HepG2 (cell line): ENCODE data around the gene CXXC5. TPM values are rescaled to one million over a fixed set of nuclear protein-coding genes. Genes with fewer than 3 reads are reported as not detected.

ENCODE experiments used
- ATAC-seq: fragments of 200-7000 bp; cut with Tn5 transposase; 3 replicates; pipeline ENCODE4 v1.9.1; 2020; ENCODE audit warnings: mild to moderate bottlenecking, moderate library complexity
- Bru-seq: library from RNA; stranded (reverse); fragments of 400-500 nt; gene quantifications from one replicate; lab custom pipeline; 2021; lab: Mats Ljungman, UMichigan
- BruChase-seq, 2 experiments: library from RNA; stranded (reverse); fragments of 400-500 nt; gene quantifications; one replicate each; lab custom pipeline; 2021; lab: Mats Ljungman, UMichigan
- BruUV-seq: library from RNA; stranded (reverse); fragments of 400-500 nt; replicated peaks from 2 replicates; lab custom pipeline; 2021; lab: Mats Ljungman, UMichigan
- CTCF ChIA-PET: fragments of 300-600 bp; formaldehyde crosslinking; extraction: SDS; loops from one replicate; lab custom pipeline; 2021; ENCODE audit warnings: low total read pairs, inconsistent platforms, low intra/inter-chr PET ratio; lab: Yijun Ruan, JAX
- POLR2A ChIA-PET: fragments of 350-600 bp; sonication (Branson Sonifier 250); formaldehyde crosslinking; loops from one replicate; lab custom pipeline; 2020; ENCODE audit warnings: antibody characterized with exemption, inconsistent platforms; lab: Yijun Ruan, JAX
- DNase-seq: peaks from one replicate; pipeline ENCODE4 v3.0.0-alpha.2; 2015; ENCODE audit warnings: low spot score
- FAIRE-seq: peaks from 3 replicates; lab custom pipeline; 2011; peaks lifted over from hg19 to GRCh38; lab: Jason Lieb, UNC
- H2AFZ ChIP-seq: one replicate; pipeline ENCODE4 v1.6.1; 2011; ENCODE audit warnings: low read length, inconsistent platforms
- H3K27ac ChIP-seq: fragments of 300-600 bp; 3 replicates; pipeline ENCODE4 v1.8.0; 2011; ENCODE audit warnings: mixed run types, mild to moderate bottlenecking, mixed read lengths, low read length, inconsistent platforms; ENCODE audit not compliant: insufficient read depth; ENCODE audit errors: extremely low read length
- H3K27me3 ChIP-seq, 2 experiments: fragments of 200-600 bp in 1 of 2; 2 replicates in 1 of 2; 3 replicates in 1 of 2; pipeline versions ENCODE4 v1.6.0 to v1.8.0; 2011; ENCODE audit warnings: low read length in 2 of 2, mild to moderate bottlenecking in 2 of 2, moderate library complexity in 2 of 2, inconsistent platforms in 1 of 2; ENCODE audit not compliant: insufficient read depth in 2 of 2, control insufficient read depth in 1 of 2
- H3K36me3 ChIP-seq, 2 experiments: fragments of 200-600 bp in 1 of 2; replicated peaks in 1 of 2; 2 replicates in 1 of 2; 3 replicates in 1 of 2; pipeline versions ENCODE4 v1.5.1 to v1.8.0; 2011; ENCODE audit warnings: low read length in 2 of 2, inconsistent platforms in 1 of 2; ENCODE audit not compliant: insufficient read depth in 2 of 2, control insufficient read depth in 1 of 2
- H3K4me1 ChIP-seq: 2 replicates; pipeline ENCODE4 v1.5.1; 2012; ENCODE audit warnings: low read length, inconsistent platforms; ENCODE audit not compliant: insufficient read depth
- H3K4me2 ChIP-seq: 2 replicates; pipeline ENCODE4 v1.6.0; 2011; ENCODE audit warnings: low read depth, low read length, inconsistent platforms
- H3K4me3 ChIP-seq, 3 experiments: fragments of 200-600 bp in 1 of 3; sonication (generic), shearing (Covaris generic) in 1 of 3; replicated peaks in 1 of 3; 2 replicates each; pipeline ENCODE4 v1.5.1; 2011 to 2016; ENCODE audit warnings: low read length in 3 of 3, inconsistent platforms in 2 of 3, low read depth in 2 of 3, mild to moderate bottlenecking in 2 of 3, control low read depth in 1 of 3, mixed read lengths in 1 of 3; ENCODE audit not compliant: insufficient read depth in 1 of 3
- H3K79me2 ChIP-seq: one replicate; pipeline ENCODE4 v1.6.1; 2011; ENCODE audit warnings: low read length, inconsistent platforms; ENCODE audit not compliant: insufficient read depth
- H3K9ac ChIP-seq: 2 replicates; pipeline ENCODE4 v1.6.0; 2011; ENCODE audit warnings: mild to moderate bottlenecking, low read depth, low read length, inconsistent platforms; ENCODE audit not compliant: insufficient read depth
- H3K9me3 ChIP-seq: 2 replicates; pipeline ENCODE4 v1.5.1; 2012; ENCODE audit warnings: mild to moderate bottlenecking, low read length
- H4K20me1 ChIP-seq: 2 replicates; pipeline ENCODE4 v1.6.0; 2011; ENCODE audit warnings: inconsistent platforms, mild to moderate bottlenecking, low read length, moderate library complexity; ENCODE audit not compliant: insufficient read depth
- KAT8 ChIP-seq: IDR thresholded peaks from 2 replicates; pipeline ENCODE4 v1.6.1; 2016; ENCODE audit warnings: missing genetic modification reagents, missing compliant biosample characterization
- KLF12 ChIP-seq: sonication (generic); formaldehyde crosslinking; IDR thresholded peaks from 2 replicates; pipeline ENCODE4 v1.4.0; 2020; ENCODE audit warnings: missing genetic modification reagents, borderline replicate concordance
- MBNL3 ChIP-seq: fragments of 250-450 bp; sonication (Bioruptor Pico); conservative IDR thresholded peaks from 2 replicates; pipeline ENCODE4 v1.8.0; 2022; ENCODE audit warnings: mild to moderate bottlenecking, inconsistent platforms
- MLLT10 ChIP-seq: sonication (generic); formaldehyde crosslinking; IDR thresholded peaks from 2 replicates; pipeline ENCODE4 v1.4.0; 2020; ENCODE audit warnings: missing genetic modification reagents
- SRF ChIP-seq: IDR thresholded peaks from 2 replicates; pipeline ENCODE4 v1.6.1; 2011; ENCODE audit warnings: mild to moderate bottlenecking, low read depth, low read length, moderate library complexity
- STAG1 ChIP-seq: sonication (generic); formaldehyde crosslinking; IDR thresholded peaks from 2 replicates; pipeline ENCODE4 v1.4.0; 2020; ENCODE audit warnings: missing genetic modification reagents
- ZNF136 ChIP-seq: sonication (generic); formaldehyde crosslinking; IDR thresholded peaks from 2 replicates; pipeline ENCODE4 v1.8.1; 2022; ENCODE audit warnings: low read depth, mild to moderate bottlenecking, moderate library complexity, missing genetic modification reagents
- WGBS: methylation state at CpG from one replicate; pipeline ENCODE4 v1.1.6; 2017; ENCODE audit warnings: low lambda C conversion rate; 5-methylcytosine and 5-hydroxymethylcytosine counted together
- in situ Hi-C: cut with HindIII; loops from 2 replicates; pipeline ENCODE4 v1.10.0; 2017; ENCODE audit warnings: low pct_unique_long_range_greater_than_20kb; ENCODE audit not compliant: extremely low pct_ligation_motif_present
- intact Hi-C: fragments of 100-400 bp; cut with micrococcal nuclease; formaldehyde crosslinking; loops from one replicate; pipeline ENCODE4 v1.10.0; 2022; ENCODE audit not compliant: unreplicated experiment
- long read RNA-seq, 2 experiments: library from RNA in 1 of 2; library from polyadenylated mRNA in 1 of 2; stranded (forward) in 1 of 2; unstranded in 1 of 2; transcript quantifications; one replicate each; pipeline ENCODE4 v2.0.0, GENCODE V29; 2019 to 2022
- polyA minus RNA-seq, 3 experiments: library from RNA; depleted of rRNA, polyadenylated mRNA; stranded (reverse); fragments of >200 nt; gene quantifications; 2 replicates each; pipeline ENCODE4 v1.2.3, GENCODE V29; 2011; ENCODE audit warnings: low replicate concordance in 1 of 3
- polyA plus RNA-seq, 8 experiments: library from polyadenylated mRNA; depleted of rRNA in 3 of 8; stranded (reverse) in 7 of 8; unstranded in 1 of 8; fragments of >200 nt; fragmentation: Illumina TruSeq in 4 of 8; extraction: Trizol in 4 of 8; gene quantifications; 2 replicates each; pipeline versions ENCODE4 v1.2.1 to v1.2.3, GENCODE V29; 2011 to 2016; ENCODE audit warnings: low read depth in 4 of 8, missing spikeins in 1 of 8, mixed read lengths in 1 of 8; ENCODE audit not compliant: insufficient read depth in 1 of 8
- total RNA-seq, 5 experiments: library from RNA; depleted of rRNA; stranded (reverse); fragments of >200 nt; fragmentation: Illumina TruSeq; extraction: Trizol; gene quantifications; 2 replicates each; pipeline ENCODE4 v1.2.3, GENCODE V29; 2016; ENCODE audit warnings: low read depth in 1 of 5
- TF ChIP-seq, protein P1 (sequence below): sonication (generic); formaldehyde crosslinking; IDR thresholded peaks from 2 replicates; pipeline ENCODE4 v1.4.0; 2020; ENCODE audit warnings: missing genetic modification reagents, borderline replicate concordance
- TF ChIP-seq, protein P2 (sequence below): sonication (generic); formaldehyde crosslinking; IDR thresholded peaks from 2 replicates; pipeline ENCODE4 v1.4.0; 2020; ENCODE audit warnings: missing genetic modification reagents, borderline replicate concordance

CXXC5 gene
- total RNA-seq (2016; rRNA removed; fragmentation: Illumina TruSeq; extraction: Trizol) (30.7 and 33.0 TPM in 2 replicates), polyA plus RNA-seq (2011; rRNA removed) (27.9 and 32.3 TPM in 2 replicates), polyA minus RNA-seq (2011; rRNA and poly(A)+ RNA removed; ENCODE audit: low replicate concordance) (13.2 and 63.5 TPM in 2 replicates), Bru-seq, nascent RNA (percentile 80 among the genes with signal in this experiment), BruChase-seq, experiment 1, labeled RNA remaining after a 6-hour chase (percentile 76 among the genes with signal in this experiment), BruChase-seq, experiment 2, labeled RNA remaining after a 2-hour chase (percentile 88 among the genes with signal in this experiment)
- total RNA-seq (2016; cell fraction: cytosol; rRNA removed; fragmentation: Illumina TruSeq; extraction: Trizol; ENCODE audit: low read depth): 7.4 and 8.6 TPM in 2 replicates
- 30.5 and 33.5 TPM in 2 replicates for total RNA-seq (2016; cell fraction: insoluble cytoplasmic fraction; rRNA removed; fragmentation: Illumina TruSeq; extraction: Trizol)
- 32.7 and 37.9 TPM in 2 replicates for total RNA-seq (2016; cell fraction: membrane; rRNA removed; fragmentation: Illumina TruSeq; extraction: Trizol)
- 17.6 and 21.1 TPM in 2 replicates for total RNA-seq (2016; cell fraction: nucleus; rRNA removed; fragmentation: Illumina TruSeq; extraction: Trizol)
- polyA plus RNA-seq (2011; cell fraction: cytosol; rRNA removed): 20.7 and 35.7 TPM in 2 replicates
- polyA plus RNA-seq (2011; cell fraction: nucleus; rRNA removed): 20.0 and 30.1 TPM in 2 replicates
- polyA plus RNA-seq (2012): 21.9 and 26.2 TPM in 2 replicates
- polyA plus RNA-seq (2016; cell fraction: cytosol; fragmentation: Illumina TruSeq; extraction: Trizol; ENCODE audit: low read depth): 7.7 and 8.6 TPM in 2 replicates
- polyA plus RNA-seq (2016; cell fraction: insoluble cytoplasmic fraction; fragmentation: Illumina TruSeq; extraction: Trizol; ENCODE audit: low read depth): 46.9 and 51.9 TPM in 2 replicates
- polyA plus RNA-seq (2016; cell fraction: membrane; fragmentation: Illumina TruSeq; extraction: Trizol; ENCODE audit: low read depth): 30.1 and 31.3 TPM in 2 replicates
- 39.0 and 44.0 TPM in 2 replicates for polyA plus RNA-seq (2016; cell fraction: nucleus; fragmentation: Illumina TruSeq; extraction: Trizol; ENCODE audit: insufficient read depth, low read depth)
- 26.9 and 37.6 TPM in 2 replicates for polyA minus RNA-seq (2011; cell fraction: cytosol; rRNA and poly(A)+ RNA removed)
- 18.7 and 20.6 TPM in 2 replicates for polyA minus RNA-seq (2011; cell fraction: nucleus; rRNA and poly(A)+ RNA removed)
- long read RNA-seq, experiment 1, transcript CXXC5-211 (3 exons, 1,892 nt): major isoform, 27 of 50 reads
- long read RNA-seq, experiment 1, transcript CXXC5-201 (3 exons, 2,658 nt): minor isoform, 11 of 50 reads
- long read RNA-seq, experiment 1, partial matches to known transcripts: 7 of 50 reads
- long read RNA-seq, experiment 1, other reads (novel, unspliced or antisense): 4 of 50 reads
- long read RNA-seq, experiment 2, transcript CXXC5-201 (3 exons, 2,658 nt): major isoform, 51 of 152 reads
- long read RNA-seq, experiment 2, transcript CXXC5-211 (3 exons, 1,892 nt): minor isoform, 10 of 152 reads
- long read RNA-seq, experiment 2, partial matches to known transcripts: 78 of 152 reads
- long read RNA-seq, experiment 2, other reads (novel, unspliced or antisense): 9 of 152 reads

- Histone ChIP-seq H3K79me2 (peaks cover 44% of the 10 kb centered on the region), H3K27ac (peak within 1 kb of the TSS; percentile 76), H3K4me2 (peak within 1 kb of the TSS; percentile 90), H3K9me3 (no peaks in the 10 kb centered on the region), H3K9ac (peak within 1 kb of the TSS; percentile 79), H4K20me1 (peaks cover 25% of the 10 kb centered on the region), H3K4me3 (peak within 1 kb of the TSS; percentile 74 to 95 (median 91)), H3K4me1 (peaks cover 67% of the 10 kb centered on the region), H3K27me3 (no peaks in the 10 kb centered on the region; a peak in 1 of 5 replicates), H3K36me3 (peaks cover 0 to 1% of the 10 kb centered on the region in 2 experiments; a peak in 2 of 5 replicates), H2AFZ (no peak within 1 kb of the TSS)
- DNase-seq (no peak), ATAC-seq (peak; percentile 53), FAIRE-seq (no peak)
- in situ Hi-C loops (loop anchor here (5.0 to 25.0 kb wide), 2 partner anchors 114 to 314 kb away; no protein-coding TSS in a partner anchor), intact Hi-C loops (no loop called here)
- no TSS peak for BruUV-seq
- POLR2A ChIA-PET: interaction anchor here (0.6 to 3.6 kb wide), 16 partner anchors 11 to 283 kb away, joined by 3 to 95 read pairs (median 5); no protein-coding TSS in a partner anchor
- CTCF ChIA-PET: interaction anchor here (2.6 kb wide), 1 partner anchor 13 kb away, joined by 10 read pairs; no protein-coding TSS in a partner anchor
- WGBS: 1% methylated on average over 15 of the region's 106 CpGs
- no peak for TF ChIP-seq KAT8 (CRISPR knock-in tag)
- TF ChIP-seq MLLT10 (CRISPR knock-in tag): no peak
- no peak for TF ChIP-seq MBNL3 (CRISPR knock-in tag)
- no peak for TF ChIP-seq KLF12
- TF ChIP-seq, protein P1, sequence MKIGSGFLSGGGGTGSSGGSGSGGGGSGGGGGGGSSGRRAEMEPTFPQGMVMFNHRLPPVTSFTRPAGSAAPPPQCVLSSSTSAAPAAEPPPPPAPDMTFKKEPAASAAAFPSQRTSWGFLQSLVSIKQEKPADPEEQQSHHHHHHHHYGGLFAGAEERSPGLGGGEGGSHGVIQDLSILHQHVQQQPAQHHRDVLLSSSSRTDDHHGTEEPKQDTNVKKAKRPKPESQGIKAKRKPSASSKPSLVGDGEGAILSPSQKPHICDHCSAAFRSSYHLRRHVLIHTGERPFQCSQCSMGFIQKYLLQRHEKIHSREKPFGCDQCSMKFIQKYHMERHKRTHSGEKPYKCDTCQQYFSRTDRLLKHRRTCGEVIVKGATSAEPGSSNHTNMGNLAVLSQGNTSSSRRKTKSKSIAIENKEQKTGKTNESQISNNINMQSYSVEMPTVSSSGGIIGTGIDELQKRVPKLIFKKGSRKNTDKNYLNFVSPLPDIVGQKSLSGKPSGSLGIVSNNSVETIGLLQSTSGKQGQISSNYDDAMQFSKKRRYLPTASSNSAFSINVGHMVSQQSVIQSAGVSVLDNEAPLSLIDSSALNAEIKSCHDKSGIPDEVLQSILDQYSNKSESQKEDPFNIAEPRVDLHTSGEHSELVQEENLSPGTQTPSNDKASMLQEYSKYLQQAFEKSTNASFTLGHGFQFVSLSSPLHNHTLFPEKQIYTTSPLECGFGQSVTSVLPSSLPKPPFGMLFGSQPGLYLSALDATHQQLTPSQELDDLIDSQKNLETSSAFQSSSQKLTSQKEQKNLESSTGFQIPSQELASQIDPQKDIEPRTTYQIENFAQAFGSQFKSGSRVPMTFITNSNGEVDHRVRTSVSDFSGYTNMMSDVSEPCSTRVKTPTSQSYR (CRISPR knock-in tag): peak; percentile 82
- no peak; the same call in 1 of the 2 replicates for TF ChIP-seq STAG1 (CRISPR knock-in tag)
- TF ChIP-seq ZNF136 (CRISPR knock-in tag): no peak
- TF ChIP-seq SRF: no peak
- TF ChIP-seq, protein P2, sequence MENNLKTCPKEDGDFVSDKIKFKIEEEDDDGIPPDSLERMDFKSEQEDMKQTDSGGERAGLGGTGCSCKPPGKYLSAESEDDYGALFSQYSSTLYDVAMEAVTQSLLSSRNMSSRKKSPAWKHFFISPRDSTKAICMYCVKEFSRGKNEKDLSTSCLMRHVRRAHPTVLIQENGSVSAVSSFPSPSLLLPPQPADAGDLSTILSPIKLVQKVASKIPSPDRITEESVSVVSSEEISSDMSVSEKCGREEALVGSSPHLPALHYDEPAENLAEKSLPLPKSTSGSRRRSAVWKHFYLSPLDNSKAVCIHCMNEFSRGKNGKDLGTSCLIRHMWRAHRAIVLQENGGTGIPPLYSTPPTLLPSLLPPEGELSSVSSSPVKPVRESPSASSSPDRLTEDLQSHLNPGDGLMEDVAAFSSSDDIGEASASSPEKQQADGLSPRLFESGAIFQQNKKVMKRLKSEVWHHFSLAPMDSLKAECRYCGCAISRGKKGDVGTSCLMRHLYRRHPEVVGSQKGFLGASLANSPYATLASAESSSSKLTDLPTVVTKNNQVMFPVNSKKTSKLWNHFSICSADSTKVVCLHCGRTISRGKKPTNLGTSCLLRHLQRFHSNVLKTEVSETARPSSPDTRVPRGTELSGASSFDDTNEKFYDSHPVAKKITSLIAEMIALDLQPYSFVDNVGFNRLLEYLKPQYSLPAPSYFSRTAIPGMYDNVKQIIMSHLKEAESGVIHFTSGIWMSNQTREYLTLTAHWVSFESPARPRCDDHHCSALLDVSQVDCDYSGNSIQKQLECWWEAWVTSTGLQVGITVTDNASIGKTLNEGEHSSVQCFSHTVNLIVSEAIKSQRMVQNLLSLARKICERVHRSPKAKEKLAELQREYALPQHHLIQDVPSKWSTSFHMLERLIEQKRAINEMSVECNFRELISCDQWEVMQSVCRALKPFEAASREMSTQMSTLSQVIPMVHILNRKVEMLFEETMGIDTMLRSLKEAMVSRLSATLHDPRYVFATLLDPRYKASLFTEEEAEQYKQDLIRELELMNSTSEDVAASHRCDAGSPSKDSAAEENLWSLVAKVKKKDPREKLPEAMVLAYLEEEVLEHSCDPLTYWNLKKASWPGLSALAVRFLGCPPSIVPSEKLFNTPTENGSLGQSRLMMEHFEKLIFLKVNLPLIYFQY (CRISPR knock-in tag): no peak
Observed at GRCh38 chr5:139648205-139649081, at the start of gene CXXC5. Gene CXXC5 (plus strand): TSS chr5:139648349. CDS start chr5:139680524, 32,175 bp downstream.
